H1 (cell line): ENCODE measurements around the gene PPID. TPM values are rescaled to one million over a fixed set of nuclear protein-coding genes. Genes with fewer than 3 reads are reported as not detected.

Source experiments
- CREB1 ChIP-seq: IDR thresholded peaks from 2 replicates; pipeline ENCODE4 v1.6.1; 2012; ENCODE audit warnings: inconsistent platforms
- HDAC6 ChIP-seq: IDR thresholded peaks from one replicate; pipeline ENCODE4 v1.7.1; 2012; ENCODE audit warnings: low read depth, mild to moderate bottlenecking, inconsistent platforms, low read length, moderate library complexity
- JUND ChIP-seq: IDR thresholded peaks from 2 replicates; pipeline ENCODE4 v1.6.1; 2011; ENCODE audit warnings: mild to moderate bottlenecking, improper control_type of control experiment, low read length
- polyA plus RNA-seq, 7 experiments: library from polyadenylated mRNA; depleted of rRNA in 3 of 7; stranded (reverse) in 5 of 7; unstranded in 2 of 7; fragments of >200 nt in 5 of 7; fragments of 200-250 nt in 2 of 7; gene quantifications; 1 replicate in 5 of 7; 2 replicates in 1 of 7; 4 replicates in 1 of 7; pipeline versions ENCODE4 v1.2.1 to v1.2.3, GENCODE V29; 2011 to 2013; ENCODE audit warnings: missing spikeins in 2 of 7, mixed read lengths in 2 of 7
- total RNA-seq: library from RNA; stranded (reverse); fragmentation: NEBNext Ultra II Directional; extraction: Animal tissue kit (Norgen Biotek cat#: 25700); gene quantifications from 2 replicates; pipeline ENCODE4 v1.2.1, GENCODE V29; 2021

Gene PPID
- total and polyA plus RNA-seq, 2 of the 8 experiments (the other 6 are each of a cell fraction or from before 2014, with no cell fraction given) = 20.2 to 53.2 TPM

DNA sequence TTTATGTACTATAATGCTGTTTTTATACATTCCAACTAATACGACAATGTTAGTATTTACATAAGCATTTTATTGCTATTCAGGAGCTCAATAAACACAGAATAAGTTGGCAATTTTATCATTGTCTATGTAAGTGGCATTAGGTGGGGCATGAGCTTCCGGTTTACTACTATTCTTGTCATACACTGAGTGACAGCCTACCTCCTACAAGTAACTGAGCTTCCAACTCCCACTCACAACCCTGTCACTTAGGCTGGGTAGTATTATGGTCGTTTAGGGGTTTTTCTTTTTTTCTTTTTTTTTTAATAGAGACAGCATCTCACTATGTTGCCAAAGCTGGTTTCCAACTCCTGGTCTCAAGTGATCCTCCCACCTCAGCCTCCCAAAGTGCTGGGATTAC, 7.4 kb downstream of the PPID start (continued):
- no peak for TF ChIP-seq CREB1
- no peak for TF ChIP-seq HDAC6
- TF ChIP-seq JUND = no peak
